Neural cell (in vitro differentiated cells): ENCODE measurements around the gene CCND3. TPM values are rescaled to one million over a fixed set of nuclear protein-coding genes. Genes with fewer than 3 reads are reported as not detected.

Source experiments
- H2AFZ ChIP-seq: fragments of 200-600, 300-800 bp; sonication (generic), shearing (Covaris generic); 2 replicates; pipeline ENCODE4 v1.6.0; 2014; ENCODE audit warnings: low read depth, mild to moderate bottlenecking, antibody characterized with exemption, low read length, moderate library complexity
- H3F3A ChIP-seq: fragments of 200-600 bp; shearing (Covaris generic); 2 replicates; pipeline ENCODE4 v1.6.1; 2016; ENCODE audit warnings: mild to moderate bottlenecking, moderate library complexity, mixed read lengths, antibody characterized with exemption, low read length; ENCODE audit not compliant: insufficient read depth, poor library complexity, severe bottlenecking
- H3K27ac ChIP-seq: fragments of 200-600, 300-800 bp; sonication (generic), shearing (Covaris generic); 2 replicates; pipeline ENCODE4 v1.5.1; 2014; ENCODE audit warnings: mild to moderate bottlenecking, low read length, moderate library complexity
- H3K27me3 ChIP-seq: fragments of 300-800, 200-600 bp; sonication (generic), shearing (Covaris generic); 2 replicates; pipeline ENCODE4 v1.6.0; 2014; ENCODE audit warnings: mild to moderate bottlenecking, low read depth, low read length, moderate library complexity; ENCODE audit not compliant: insufficient read depth
- H3K36me3 ChIP-seq: fragments of 300-800, 200-600 bp; sonication (generic), shearing (Covaris generic); 2 replicates; pipeline ENCODE4 v1.5.1; 2014; ENCODE audit warnings: mild to moderate bottlenecking, antibody characterized with exemption, low read length, moderate library complexity; ENCODE audit not compliant: insufficient read depth
- H3K4me2 ChIP-seq: fragments of 300-800, 200-600 bp; sonication (generic), shearing (Covaris generic); 2 replicates; pipeline ENCODE4 v1.6.0; 2014; ENCODE audit warnings: mild to moderate bottlenecking, low read length
- H3K4me3 ChIP-seq: fragments of 300-800, 200-600 bp; sonication (generic), shearing (Covaris generic); 2 replicates; pipeline ENCODE4 v1.5.1; 2014; ENCODE audit warnings: mild to moderate bottlenecking, low read length, moderate library complexity
- H3K79me2 ChIP-seq: fragments of 200-600 bp; shearing (Covaris generic); replicated peaks from 2 replicates; pipeline ENCODE4 v1.6.0; 2014; ENCODE audit warnings: mild to moderate bottlenecking, low read length, moderate library complexity; ENCODE audit not compliant: insufficient read depth
- H3K9ac ChIP-seq: fragments of 300-800, 200-600 bp; sonication (generic), shearing (Covaris generic); 2 replicates; pipeline ENCODE4 v1.6.1; 2016; ENCODE audit warnings: mild to moderate bottlenecking, low read length, mixed read lengths
- H3K9me2 ChIP-seq: fragments of 200-600 bp; shearing (Covaris generic); 2 replicates; pipeline ENCODE4 v1.6.1; 2016; ENCODE audit warnings: mild to moderate bottlenecking, low read length, mixed read lengths; ENCODE audit not compliant: insufficient read depth
- H3K9me3 ChIP-seq: fragments of 200-600, 300-800 bp; sonication (generic), shearing (Covaris generic); 2 replicates; pipeline ENCODE4 v1.6.1; 2016; ENCODE audit warnings: mild to moderate bottlenecking, mixed run types, low read length, moderate library complexity, mixed read lengths
- H4K20me1 ChIP-seq: fragments of 200-600 bp; shearing (Covaris generic); 2 replicates; pipeline ENCODE4 v1.6.1; 2016; ENCODE audit warnings: mild to moderate bottlenecking, mixed run types; ENCODE audit not compliant: insufficient read depth
- CTCF ChIP-seq: fragments of 450-650 bp; IDR thresholded peaks from 2 replicates; pipeline ENCODE4 v1.5.1; 2014; ENCODE audit warnings: antibody characterized with exemption, mild to moderate bottlenecking, moderate library complexity; ENCODE audit not compliant: poor library complexity, severe bottlenecking
- EP300 ChIP-seq: fragments of 450-650 bp; conservative IDR thresholded peaks from 2 replicates; pipeline ENCODE4 v1.6.1; 2014; ENCODE audit warnings: antibody characterized with exemption, mild to moderate bottlenecking, moderate library complexity; ENCODE audit not compliant: poor library complexity, severe bottlenecking
- EZH2 ChIP-seq: fragments of 200-600, 300-800 bp; shearing (Covaris generic), sonication (generic); IDR thresholded peaks from 2 replicates; pipeline ENCODE4 v1.6.1; 2014; ENCODE audit warnings: antibody characterized with exemption, low read length, borderline replicate concordance, mild to moderate bottlenecking; ENCODE audit not compliant: insufficient read depth, poor library complexity, severe bottlenecking
- MXI1 ChIP-seq: fragments of 450-650 bp; conservative IDR thresholded peaks from 2 replicates; pipeline ENCODE4 v1.6.1; 2014; ENCODE audit warnings: antibody characterized with exemption, mild to moderate bottlenecking; ENCODE audit not compliant: poor library complexity, severe bottlenecking
- POLR2AphosphoS5 ChIP-seq: IDR thresholded peaks from 2 replicates; pipeline ENCODE4 v1.6.1; 2012
- RAD21 ChIP-seq: fragments of 450-650 bp; conservative IDR thresholded peaks from 2 replicates; pipeline ENCODE4 v1.6.1; 2014; ENCODE audit warnings: antibody characterized with exemption, mild to moderate bottlenecking, moderate library complexity
- REST ChIP-seq: IDR thresholded peaks from 2 replicates; pipeline ENCODE4 v1.6.1; 2012; ENCODE audit warnings: borderline replicate concordance
- SMC3 ChIP-seq: fragments of 450-650 bp; conservative IDR thresholded peaks from 2 replicates; pipeline ENCODE4 v1.6.1; 2014; ENCODE audit warnings: antibody characterized with exemption, mild to moderate bottlenecking, moderate library complexity; ENCODE audit not compliant: poor library complexity
- TAF1 ChIP-seq: IDR thresholded peaks from 2 replicates; pipeline ENCODE4 v1.6.1; 2012; ENCODE audit warnings: low read depth
- polyA plus RNA-seq: library from polyadenylated mRNA; depleted of rRNA; stranded (reverse); fragments of >200 nt; gene quantifications from 2 replicates; pipeline ENCODE4 v1.2.3, GENCODE V29; 2014

Gene CCND3
- polyA plus RNA-seq, 1 donor from 2014 or later, result 15.7 TPM

DNA sequence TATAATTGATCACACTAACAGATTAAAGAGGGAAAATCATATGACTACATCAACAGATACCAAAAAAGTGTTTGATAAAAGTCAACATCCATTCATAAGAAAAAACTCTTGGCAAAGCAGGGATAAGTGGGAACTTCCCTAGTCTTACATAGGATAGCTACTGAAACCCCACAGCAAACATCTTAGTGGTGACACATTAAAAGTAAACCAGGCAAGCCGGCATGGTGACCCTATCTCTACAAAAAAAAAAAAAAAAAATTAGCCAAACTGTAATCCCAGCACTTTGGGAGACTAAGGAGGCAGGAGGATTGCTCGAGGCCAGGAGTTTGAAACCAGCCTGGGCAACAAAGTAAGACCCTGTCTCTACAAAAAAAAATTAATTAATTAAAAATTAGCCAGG is 13.8 kb upstream of the CCND3 start:
- Histone ChIP-seq H3K27ac (no peak overlapping the region), H4K20me1 (no peaks in the 10 kb centered on the region), H3K4me3 (no peak overlapping the region), H2AFZ (no peak overlapping the region), H3K79me2 (no peaks in the 10 kb centered on the region), H3K4me2 (no peak overlapping the region), H3K27me3 (no peaks in the 10 kb centered on the region), H3K9ac (no peak overlapping the region), H3K9me2 (no peaks in the 10 kb centered on the region), H3F3A (no peaks in the 10 kb centered on the region), H3K9me3 (no peaks in the 10 kb centered on the region), H3K36me3 (no peaks in the 10 kb centered on the region)
- TF ChIP-seq RAD21, result no peak
- no peak for TF ChIP-seq SMC3
- no peak for TF ChIP-seq EZH2
- TF ChIP-seq EP300, result no peak
- TF ChIP-seq MXI1, result no peak
- TF ChIP-seq REST, result no peak
- TF ChIP-seq TAF1, result no peak
- TF ChIP-seq CTCF, result no peak
- TF ChIP-seq POLR2AphosphoS5, result no peak

- no peaks in the 10 kb centered on the region for H4K20me1 ChIP-seq
- H3K36me3 ChIP-seq, result no peaks in the 10 kb centered on the region
- H3K9ac ChIP-seq, result no peak overlapping the region
- H3K9me2 ChIP-seq, result no peaks in the 10 kb centered on the region
- H3K9me3 ChIP-seq, result no peaks in the 10 kb centered on the region
- H2AFZ ChIP-seq, result no peak overlapping the region
- no peaks in the 10 kb centered on the region for H3K27me3 ChIP-seq
- no peak overlapping the region for H3K4me3 ChIP-seq
- H3K4me2 ChIP-seq, result no peak overlapping the region
- H3K27ac ChIP-seq, result no peak overlapping the region
- TF ChIP-seq POLR2AphosphoS5, result no peak
- no peak for TF ChIP-seq RAD21
- TF ChIP-seq TAF1, result no peak
- TF ChIP-seq CTCF, result no peak
- TF ChIP-seq REST, result no peak
- TF ChIP-seq EP300, result no peak
- TF ChIP-seq SMC3, result no peak
- no peak for TF ChIP-seq MXI1
- no peak for TF ChIP-seq EZH2
- H3F3A ChIP-seq, result no peaks in the 10 kb centered on the region
- no peaks in the 10 kb centered on the region for H3K79me2 ChIP-seq
Observed at GRCh38 chr6:41954668-41955067, 13.1 kb upstream of the CCND3 start.
